NCI-H1105 treated with DMSO at 0.1 percent for 48 hours (cell line): Measurements from ENCODE around the gene HEPHL1.

Experiments used
- DNase-seq: peaks from one replicate; lab custom pipeline; 2025; lab: John Stamatoyannopoulos, UW

The HEPHL1 gene

DNA sequence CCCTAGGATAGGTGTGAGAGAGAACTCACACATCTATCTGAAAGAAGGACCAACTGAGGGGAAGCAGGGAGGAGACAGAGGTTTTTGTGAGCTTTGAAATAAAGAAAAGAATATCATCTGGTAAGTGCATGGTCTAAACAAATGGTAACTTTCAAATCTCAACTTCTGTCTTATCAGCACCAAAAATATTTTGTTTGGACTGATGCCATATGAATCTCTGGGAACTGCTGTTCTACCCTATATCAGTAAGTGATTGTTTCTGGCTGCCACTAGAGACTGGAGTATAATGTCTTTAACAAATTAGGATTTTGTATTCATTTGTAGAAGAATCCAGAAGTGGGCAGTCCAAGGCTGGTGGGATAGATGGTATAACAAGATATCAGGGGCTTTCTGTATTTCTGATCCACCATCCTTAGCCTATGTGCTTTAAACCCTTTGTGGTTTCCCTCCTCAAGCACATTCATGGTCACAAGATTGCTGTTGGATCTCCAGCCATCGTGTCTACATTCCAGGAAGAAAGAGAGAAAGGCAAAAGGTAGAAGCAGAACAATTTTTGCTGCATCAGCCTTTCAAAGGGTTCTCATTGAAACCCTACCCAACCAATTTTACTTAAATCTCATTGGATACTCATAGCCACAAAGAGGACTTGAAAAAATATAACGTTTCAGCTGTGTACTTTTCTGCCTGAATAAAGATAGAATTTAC, 4.7 kb downstream of the HEPHL1 start:
- DNase-seq, result no peak

DNA sequence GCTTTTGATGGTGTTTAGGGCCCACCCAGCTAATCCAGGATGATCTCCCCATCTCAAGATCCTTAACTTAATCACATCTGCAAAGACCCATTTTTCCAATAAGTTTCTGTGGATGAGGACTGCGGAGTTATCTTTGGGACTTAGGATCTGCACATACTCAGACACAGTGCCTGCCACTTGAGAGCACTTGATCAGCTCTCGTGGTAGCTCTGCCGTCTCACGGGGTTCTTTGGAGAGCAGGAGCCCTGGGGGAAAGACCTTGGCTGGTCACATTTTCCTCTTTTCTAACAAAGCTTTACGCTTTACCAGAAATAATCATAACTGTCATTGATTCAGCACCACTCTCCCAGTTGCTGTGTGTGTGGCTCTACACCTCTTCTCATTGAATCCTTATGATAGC, 6.1 kb downstream of the HEPHL1 start:
- DNase-seq, result no peak

DNA sequence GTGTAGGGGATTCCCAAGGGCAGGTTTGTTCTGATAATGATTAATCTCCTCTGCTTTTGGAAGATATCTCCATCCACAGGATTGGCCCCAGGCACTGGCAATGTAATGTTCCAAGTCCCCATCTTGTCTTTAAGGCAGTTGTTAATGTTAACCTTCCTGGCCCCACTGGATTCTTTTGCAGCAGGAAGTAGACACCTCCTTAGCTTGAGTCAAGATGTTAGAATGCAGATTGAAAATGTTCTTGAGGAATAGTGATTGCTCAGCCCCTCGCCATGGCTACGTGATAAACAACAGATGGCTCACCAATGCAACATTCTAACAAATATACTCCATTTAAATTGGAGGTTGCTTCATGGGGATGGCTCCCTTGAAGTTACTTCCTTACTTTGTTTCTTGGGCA, 7.3 kb downstream of the HEPHL1 start:
- DNase-seq, result no peak

DNA sequence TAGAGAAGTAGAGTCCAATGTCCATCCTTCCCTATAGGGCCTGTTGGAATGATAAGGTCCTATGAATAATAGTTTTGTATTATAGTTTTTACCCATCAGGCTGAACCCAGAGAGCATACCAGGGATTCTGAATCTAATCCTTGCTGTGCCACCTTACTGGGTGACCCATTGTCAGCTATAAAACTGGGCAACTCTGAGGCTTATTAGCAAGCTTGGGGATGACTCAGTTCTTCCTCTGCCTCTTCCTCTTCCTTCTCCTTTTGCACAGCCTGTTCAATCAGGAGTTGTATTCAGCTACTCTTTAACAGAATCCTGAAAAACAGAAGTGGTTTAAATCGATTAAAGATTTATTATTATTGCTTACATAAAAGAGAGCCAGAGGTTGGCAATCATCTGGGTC, 8.9 kb downstream of the HEPHL1 start:
- no peak for DNase-seq

DNA sequence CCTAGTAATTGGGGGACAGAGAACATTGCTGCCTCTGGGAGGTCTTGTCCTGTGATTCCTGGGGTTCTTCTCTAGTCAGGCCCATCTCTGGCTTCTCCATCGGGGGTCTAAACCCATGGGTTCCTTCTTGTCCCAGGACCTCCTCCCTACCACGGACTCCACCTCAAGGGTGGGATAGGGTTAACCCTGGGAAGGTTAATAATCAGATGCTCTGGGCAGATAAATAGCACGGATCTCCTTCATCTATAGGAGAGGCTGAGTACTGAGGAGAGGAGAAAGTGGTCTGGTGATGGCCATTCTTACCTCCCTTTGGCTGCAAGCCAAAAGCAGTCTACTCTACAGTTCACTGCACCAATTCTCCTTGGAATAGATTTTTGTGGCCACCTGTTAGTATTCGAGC, 10.5 kb downstream of the HEPHL1 start:
- DNase-seq, result no peak

DNA sequence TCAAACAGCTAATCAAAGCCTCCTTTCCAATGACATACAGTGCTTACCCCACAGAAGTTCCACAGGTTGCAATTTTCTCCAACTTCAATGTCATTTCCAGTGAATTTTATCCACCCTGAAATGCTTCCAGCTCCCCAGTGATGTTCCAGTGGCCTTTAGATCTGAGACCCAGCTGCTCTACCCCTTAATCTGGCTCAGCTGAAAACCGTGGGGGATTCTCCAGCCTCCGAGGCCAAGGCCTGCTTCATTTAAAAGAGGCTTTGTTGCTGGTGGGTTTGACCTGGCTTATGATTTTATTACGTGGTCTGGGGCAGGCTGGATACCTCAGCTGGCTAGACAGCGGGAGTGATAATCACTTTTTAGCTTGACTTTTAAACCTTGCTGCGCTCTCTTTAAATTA, 10.9 kb downstream of the HEPHL1 start:
- DNase-seq, result no peak

DNA sequence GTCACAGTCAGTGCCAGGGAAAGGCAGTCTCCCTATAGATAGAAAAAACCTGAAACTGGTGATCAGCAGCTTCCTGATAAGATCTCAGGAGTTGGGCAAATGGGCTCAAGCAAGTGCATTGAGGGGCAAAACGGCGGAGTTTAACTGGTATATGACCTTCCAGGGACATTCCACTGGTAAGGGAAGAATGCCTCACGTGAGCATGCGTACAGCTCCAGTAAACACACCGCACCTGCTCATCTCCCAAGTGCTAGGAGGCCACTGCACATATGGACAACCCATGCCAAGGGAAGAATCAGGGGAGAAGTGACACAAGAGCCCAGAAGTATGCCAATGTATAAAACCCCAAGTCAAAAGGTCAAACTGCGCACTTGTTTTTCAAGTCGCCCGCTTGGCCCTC, 11.6 kb downstream of the HEPHL1 start:
- no peak for DNase-seq

DNA sequence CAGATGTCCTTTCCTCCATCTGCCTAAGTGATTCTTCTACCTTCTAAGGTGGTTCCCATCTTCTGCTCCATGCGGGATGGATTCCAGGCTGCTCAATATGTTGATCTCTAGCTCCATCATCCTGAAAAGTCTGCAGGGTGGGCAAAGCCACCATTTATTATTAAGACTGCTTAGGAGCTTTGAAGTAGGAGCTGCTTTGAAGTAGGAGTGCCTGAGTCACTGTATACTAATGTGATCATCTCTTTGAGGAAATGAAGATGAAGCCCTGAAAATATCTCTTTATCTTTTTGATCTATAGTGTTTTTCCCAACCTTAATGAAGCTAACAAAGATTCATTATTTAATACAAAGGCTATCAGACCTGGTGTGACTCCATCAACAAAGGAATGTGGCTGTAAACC, 13.1 kb downstream of the HEPHL1 start:
- DNase-seq, result no peak

DNA sequence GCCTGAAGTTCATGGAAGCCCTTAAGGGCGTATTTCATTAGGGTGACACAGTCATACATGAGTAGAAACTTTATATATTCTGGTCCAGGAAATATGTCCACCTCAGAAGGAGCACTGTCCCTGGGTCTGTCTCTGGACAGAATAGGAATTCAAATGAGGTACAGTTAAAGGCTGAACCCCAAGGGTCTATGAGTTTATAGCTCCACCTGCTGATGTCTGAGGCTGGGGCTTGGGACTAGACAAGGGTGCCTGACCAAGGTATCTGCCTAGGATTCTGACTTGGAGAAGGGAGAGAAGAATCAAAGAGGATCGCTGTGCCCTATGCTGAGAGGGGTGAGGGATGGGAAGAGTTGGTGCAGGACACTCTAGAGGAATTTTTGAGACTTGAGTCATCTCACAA, 14.9 kb downstream of the HEPHL1 start:
- no peak for DNase-seq

DNA sequence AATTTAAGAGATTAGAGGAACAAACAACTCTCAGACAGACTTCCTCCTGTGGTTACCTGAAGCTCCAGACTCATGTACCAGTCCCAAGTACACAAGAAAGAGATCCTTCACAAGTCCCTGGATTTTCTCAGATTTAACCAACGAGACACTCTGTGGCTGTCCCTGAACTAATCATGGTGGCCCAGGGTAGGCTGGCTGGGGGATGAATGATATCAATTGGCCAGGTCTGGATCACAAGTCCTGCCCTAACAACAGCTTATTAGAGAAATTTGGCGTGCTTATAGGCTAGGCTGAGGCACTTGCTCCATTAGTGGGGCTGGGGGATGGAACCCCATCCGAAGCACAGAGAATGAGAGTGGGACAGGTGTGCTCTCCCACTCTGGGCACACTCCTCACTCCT, 22.1 kb downstream of the HEPHL1 start:
- DNase-seq, result no peak

DNA sequence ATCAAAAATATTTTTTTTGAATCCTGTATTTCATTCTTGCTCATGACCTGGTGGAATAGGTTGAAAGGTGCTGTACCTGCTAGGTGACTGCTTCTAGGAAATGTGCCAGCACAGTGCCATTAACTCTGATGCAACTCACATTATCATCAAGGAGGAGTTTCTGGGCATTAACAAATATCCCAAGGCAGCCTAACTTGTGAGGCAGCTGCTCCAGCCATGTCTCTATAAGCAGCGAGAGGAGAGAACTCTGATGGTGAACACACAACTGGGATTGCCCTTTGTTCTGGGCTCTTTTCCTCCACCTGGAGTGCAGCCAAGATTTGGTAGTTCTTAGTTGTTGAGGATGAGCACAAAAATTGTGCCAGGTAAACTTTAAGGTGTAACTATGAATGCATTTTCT, 25.6 kb downstream of the HEPHL1 start:
- peak; percentile 93 for DNase-seq

DNA sequence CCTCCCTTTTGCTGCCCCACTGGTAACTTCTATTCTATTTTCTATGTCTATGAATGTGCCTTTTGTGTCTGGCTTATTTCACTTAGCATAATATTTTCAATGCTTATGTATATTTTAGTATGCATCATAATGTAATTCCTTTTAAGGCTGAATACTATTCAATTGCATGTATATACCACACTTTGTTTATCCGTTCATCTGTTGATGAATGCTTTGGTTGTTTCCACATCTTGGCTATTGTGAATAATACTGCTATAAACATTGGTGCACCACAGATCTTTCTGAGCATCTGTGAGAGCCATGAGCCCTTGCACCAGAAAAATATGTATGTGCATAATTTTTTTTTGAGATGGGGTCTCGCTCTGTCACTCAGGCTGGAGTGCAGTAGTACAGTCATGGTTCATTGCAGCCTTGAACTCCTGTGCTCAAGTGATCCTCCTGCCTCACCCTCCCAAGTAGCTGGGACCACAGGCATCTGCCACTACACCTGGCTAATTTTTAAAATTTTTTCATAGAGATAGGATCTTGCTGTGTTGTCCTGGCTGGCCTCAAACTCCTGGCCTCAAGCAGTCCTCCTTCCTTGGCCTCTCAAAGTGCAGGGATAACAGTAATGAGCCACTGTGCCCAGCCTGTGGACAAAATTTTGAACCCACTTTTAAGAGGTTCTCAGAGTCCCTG, 27.0 kb downstream of the HEPHL1 start:
- DNase-seq, result no peak

DNA sequence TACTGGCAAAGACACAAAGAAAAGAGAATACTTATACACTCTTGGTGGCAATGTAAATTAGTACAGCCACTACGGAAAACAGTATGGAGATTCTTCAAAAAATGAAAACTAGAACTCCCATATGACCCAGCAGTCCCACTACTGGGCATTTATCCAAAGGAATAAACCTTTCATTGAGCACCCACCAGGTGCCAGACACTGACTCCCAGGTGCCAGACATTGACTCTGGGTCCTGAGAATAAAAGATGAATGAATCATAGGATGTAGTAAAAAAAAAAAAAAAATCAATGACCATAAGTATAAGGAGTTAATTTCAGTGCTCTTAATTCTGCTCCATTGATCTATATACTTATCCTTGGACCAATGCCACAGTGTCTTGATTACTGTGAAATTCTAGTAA, 28.2 kb downstream of the HEPHL1 start:
- DNase-seq, result peak; percentile 96

DNA sequence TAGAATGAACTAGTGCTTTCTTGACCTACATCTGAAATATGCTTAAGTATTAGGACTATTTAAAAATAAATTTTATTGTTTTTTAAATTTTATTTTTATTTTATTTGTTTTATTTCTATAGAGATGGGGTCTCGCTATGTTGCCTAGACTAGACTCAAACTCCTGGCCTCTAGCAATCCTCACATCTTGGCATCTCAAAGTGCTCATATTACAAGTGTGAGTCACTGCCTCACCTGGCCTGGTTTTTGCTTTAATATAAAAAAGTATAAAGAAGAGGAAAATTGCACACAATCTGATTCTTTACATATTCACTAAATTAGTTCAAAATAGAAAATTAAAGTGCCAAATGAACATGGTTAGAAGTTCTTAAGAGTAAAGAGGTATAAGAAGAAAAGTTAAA, 37.5 kb downstream of the HEPHL1 start:
- DNase-seq, result no peak

DNA sequence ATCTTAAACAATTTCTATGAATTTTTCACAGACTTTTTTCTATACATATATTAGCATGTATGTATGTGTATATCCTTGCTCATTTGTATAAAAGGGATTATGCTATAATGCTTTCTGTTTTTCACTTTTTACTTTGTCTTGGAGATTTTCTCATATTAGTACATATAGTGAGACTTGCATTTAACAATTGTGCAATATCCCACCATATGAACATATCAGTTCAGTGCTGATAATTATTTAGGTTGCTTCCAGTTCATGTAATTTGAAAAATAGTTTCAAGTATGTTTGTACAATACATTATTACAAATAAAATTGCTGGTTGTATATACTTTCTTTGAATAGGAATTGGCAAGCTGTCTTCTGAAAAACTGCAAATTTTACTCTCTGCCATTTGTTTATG, 37.9 kb downstream of the HEPHL1 start:
- DNase-seq, result no peak

DNA sequence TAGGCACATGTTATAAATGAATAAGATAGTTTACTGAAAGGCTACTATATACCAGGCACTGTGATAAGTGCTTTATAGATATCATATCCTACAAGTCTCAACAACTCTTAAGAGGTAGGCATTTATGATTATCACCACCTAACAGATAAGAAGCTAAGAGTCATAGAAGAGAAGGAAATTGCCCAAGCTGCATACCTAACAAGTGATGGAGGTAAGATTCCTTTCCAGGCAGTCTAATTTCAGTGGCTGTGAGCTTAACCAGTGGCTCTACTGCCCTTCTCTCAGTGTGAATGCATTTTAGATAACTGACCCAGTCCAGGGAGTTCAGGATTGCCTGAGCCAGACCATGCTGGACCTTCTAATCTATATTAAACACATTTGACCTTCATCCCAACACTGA, 39.2 kb downstream of the HEPHL1 start:
- DNase-seq, result no peak

DNA sequence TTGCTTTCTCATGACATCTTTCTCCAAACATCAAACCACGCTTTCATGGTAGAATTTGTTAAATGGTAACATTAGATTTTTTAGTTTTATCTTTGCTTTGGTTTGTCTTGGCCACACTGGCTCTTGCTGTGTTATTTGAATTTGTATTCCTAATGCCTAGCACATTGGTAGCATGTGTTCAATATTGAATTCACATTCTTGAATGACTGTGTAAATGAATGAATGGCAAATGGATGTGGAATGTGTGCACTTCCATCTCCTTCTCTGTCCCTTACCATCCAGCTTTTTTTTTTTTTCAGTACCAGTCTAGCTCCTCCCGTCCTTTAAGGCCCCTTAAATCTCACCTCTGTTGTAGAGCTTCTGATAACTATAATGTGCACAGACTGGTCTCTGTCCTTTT, 41.2 kb downstream of the HEPHL1 start:
- DNase-seq, result no peak

DNA sequence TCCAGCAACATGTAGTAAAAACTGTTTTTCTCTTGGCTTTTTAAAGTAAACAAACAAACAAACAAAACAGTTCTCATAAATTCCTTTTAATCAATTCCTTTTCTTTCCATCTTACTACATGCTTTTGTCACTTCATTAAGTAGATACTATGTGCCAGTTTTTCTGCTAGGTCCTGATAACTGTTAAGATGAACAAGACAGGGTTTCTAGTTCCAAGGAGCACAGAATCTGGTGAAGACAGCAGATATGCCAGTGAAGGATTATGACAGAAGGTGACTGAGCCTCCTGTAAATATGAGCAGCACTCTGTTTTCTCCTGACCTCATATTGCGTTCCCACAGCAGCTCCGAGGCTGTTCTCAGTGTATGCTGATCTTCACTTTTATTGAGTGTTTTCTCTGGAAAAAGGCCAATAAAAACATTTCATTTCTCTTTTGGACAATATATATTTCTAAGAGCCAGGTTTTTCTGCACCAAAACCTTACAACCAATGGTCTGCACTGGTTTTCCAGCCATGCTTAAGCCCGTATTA, 45.8 kb downstream of the HEPHL1 start:
- no peak for DNase-seq

DNA sequence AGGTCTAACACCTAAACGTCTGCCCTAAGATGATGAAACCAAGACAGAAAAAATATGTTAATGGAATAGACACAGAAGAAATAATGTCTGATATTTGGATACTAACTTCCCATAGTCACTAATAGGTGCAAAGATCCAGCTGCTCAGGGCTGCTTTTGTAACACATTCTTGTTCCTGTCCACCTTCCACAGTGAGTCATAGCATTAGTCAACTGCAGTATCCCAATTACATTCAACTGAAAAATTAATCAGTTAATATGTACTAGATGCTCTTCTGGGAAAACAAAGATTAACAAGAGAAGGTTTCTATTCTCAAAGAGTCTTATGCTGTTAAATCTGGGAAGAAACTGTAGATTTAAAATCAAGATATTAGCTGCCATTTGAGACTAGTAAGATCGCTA, 47.6 kb downstream of the HEPHL1 start:
- DNase-seq, result no peak

DNA sequence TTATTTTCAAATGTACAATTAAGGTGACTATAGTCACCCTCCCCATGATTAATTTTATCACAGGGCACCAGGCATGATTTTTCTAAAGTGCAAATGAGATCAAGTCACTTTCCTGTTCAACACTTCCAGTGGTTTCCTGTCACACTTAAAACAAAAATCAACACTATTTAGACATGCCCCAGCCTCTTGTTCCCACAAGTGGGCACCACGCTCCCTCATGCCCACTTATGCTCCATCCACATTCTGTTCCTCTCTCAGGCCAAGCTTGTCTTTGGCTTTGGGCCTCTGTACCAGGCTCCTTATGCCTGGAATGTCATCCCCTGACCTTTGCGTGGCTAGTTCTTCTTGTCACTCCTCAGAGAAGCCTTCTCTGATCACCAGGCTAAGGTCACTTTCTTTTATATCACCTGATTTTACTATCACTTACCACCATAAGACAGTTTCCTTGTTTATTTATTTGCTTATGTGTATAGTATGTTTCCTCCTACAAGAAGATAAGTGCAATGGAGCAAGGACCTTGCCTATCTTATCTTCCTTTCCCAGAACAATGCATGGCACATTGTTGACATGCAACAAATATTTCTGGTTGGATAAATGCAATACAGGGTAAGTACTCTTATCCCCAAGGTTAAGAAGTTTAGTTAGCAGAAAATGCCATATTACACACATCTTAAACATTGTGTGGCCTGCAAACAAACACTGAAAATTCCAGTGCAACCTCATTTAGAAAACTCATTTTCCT, 56.6 kb downstream of the HEPHL1 start:
- no peak for DNase-seq

DNA sequence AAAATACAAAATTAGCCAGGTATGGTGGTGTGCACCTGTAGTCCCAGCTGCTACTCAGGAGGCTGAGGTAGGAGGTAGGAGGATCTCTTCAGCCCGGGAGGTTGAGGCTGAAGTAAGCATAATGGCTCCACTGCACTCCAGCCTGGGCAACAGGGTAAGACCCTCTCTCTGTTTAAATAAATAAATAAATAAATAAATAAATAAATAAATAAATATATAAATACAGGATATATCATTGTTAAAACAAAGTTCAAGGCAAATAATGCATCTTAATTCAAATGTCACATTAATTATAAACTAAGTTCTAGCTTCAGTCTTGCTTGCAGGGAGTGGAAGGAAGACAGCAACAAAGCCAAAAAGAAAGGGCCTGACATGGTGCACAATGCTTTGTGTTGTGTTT, 63.0 kb downstream of the HEPHL1 start:
- DNase-seq, result no peak

DNA sequence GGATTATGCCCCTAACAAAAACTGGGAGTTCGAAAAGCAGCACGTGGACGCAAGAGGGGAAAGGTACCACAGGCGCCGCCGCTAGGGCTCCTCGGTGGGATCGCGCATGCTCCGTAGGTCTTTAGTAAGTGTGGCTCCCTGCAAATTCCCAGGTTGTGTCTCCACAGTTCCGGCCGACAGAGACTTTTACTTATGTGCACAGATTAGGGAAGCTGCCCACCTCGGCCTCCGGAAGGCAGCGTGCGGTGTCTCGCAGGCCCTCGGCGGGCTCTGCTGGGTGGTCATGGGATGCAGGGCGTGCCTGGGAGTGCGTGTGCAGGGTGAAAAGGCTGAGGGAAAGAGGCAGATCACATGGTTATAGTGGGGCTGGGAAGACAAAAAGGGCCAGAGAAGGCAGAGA, 67.8 kb downstream of the HEPHL1 start:
- no peak for DNase-seq

DNA sequence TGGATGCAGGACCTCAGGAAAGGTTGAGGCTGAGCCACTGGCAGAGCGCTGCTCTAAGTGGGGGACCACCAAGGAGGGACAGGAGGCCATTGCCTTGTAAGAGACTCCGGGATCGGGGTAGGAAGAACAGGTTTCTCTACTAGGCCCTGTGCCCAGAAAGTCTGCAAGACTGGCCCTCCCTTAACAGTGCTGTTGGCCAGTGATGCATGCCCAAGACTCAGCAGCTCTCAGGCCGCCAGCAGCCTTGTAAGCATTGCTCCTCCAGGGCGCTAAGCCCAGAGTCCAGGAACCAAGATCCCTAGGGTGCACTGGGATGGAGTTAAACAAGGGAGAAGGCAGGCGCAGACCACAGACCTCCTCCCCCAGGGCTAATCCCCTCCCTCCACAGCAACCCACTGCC, 68.2 kb downstream of the HEPHL1 start:
- no peak for DNase-seq
